SK-N-SH (cell line): ENCODE results near the gene BCL11A. TPM values are rescaled to one million over a fixed set of nuclear protein-coding genes. Genes with fewer than 3 reads are reported as not detected.

Experiments used
- CTCF ChIA-PET: fragments of 300-600, 350-600 bp; formaldehyde crosslinking; extraction: SDS; loops from one replicate; lab custom pipeline; 2021; lab: Yijun Ruan, JAX
- POLR2A ChIA-PET: fragments of 350-600 bp; sonication (Branson Sonifier 250); formaldehyde crosslinking; extraction: SDS; loops from one replicate; lab custom pipeline; 2020; ENCODE audit warnings: antibody characterized with exemption, inconsistent platforms; lab: Yijun Ruan, JAX
- DNase-seq: peaks from one replicate; pipeline ENCODE4 v3.0.0; 2012
- H2AFZ ChIP-seq: fragments of 200-600 bp; sonication (generic); 2 replicates; pipeline ENCODE4 v1.8.1; 2016; ENCODE audit warnings: antibody characterized with exemption, mild to moderate bottlenecking, low read depth
- H3F3A ChIP-seq: fragments of 200-600 bp; sonication (generic); replicated peaks from 2 replicates; pipeline ENCODE3; 2016; ENCODE audit warnings: antibody characterized with exemption, mild to moderate bottlenecking; ENCODE audit not compliant: insufficient read depth
- H3K27ac ChIP-seq, 2 experiments: fragments of 200-500 bp in 1 of 2; fragments of 200-600 bp in 1 of 2; sonication (Bioruptor generic) in 1 of 2; sonication (generic), shearing (Covaris generic) in 1 of 2; 2 replicates each; pipeline versions ENCODE4 v1.5.1 to v1.6.1; 2014 to 2016; ENCODE audit warnings: low read depth in 2 of 2, inconsistent platforms in 1 of 2, low read length in 1 of 2, mild to moderate bottlenecking in 1 of 2, mixed read lengths in 1 of 2
- H3K27me3 ChIP-seq: fragments of 200-600 bp; sonication (generic), shearing (Covaris generic); 2 replicates; pipeline ENCODE4 v1.6.1; 2016; ENCODE audit warnings: mixed run types; ENCODE audit not compliant: insufficient read depth
- H3K36me3 ChIP-seq, 2 experiments: fragments of 200-500 bp in 1 of 2; fragments of 200-600 bp in 1 of 2; sonication (Bioruptor generic) in 1 of 2; sonication (generic) in 1 of 2; replicated peaks in 1 of 2; 2 replicates each; pipeline versions ENCODE3 to v1.5.1; 2014 to 2016; ENCODE audit warnings: low read length in 1 of 2, mild to moderate bottlenecking in 1 of 2; ENCODE audit not compliant: insufficient read depth in 2 of 2, control insufficient read depth in 1 of 2
- H3K4me1 ChIP-seq, 2 experiments: fragments of 200-500 bp in 1 of 2; fragments of 200-600 bp in 1 of 2; sonication (Bioruptor generic) in 1 of 2; sonication (generic), shearing (Covaris generic) in 1 of 2; 2 replicates each; pipeline versions ENCODE4 v1.5.1 to v1.6.1; 2014 to 2016; ENCODE audit warnings: low read depth in 1 of 2, low read length in 1 of 2, mixed run types in 1 of 2; ENCODE audit not compliant: insufficient read depth in 2 of 2, control insufficient read depth in 1 of 2
- H3K4me2 ChIP-seq: fragments of 200-600 bp; sonication (generic), shearing (Covaris generic); 2 replicates; pipeline ENCODE4 v1.6.1; 2017; ENCODE audit warnings: mixed run types
- H3K4me3 ChIP-seq, 2 experiments: fragments of 200-500 bp in 1 of 2; fragments of 200-600 bp in 1 of 2; sonication (Bioruptor generic) in 1 of 2; sonication (generic), shearing (Covaris generic) in 1 of 2; 2 replicates each; pipeline versions ENCODE4 v1.5.1 to v1.8.1; 2014 to 2016; ENCODE audit warnings: low read depth in 2 of 2, inconsistent platforms in 1 of 2, low read length in 1 of 2, mild to moderate bottlenecking in 1 of 2, mixed read lengths in 1 of 2, moderate library complexity in 1 of 2
- H3K79me2 ChIP-seq: fragments of 200-600 bp; sonication (generic); 2 replicates; pipeline ENCODE4 v1.8.1; 2017; ENCODE audit warnings: mild to moderate bottlenecking; ENCODE audit not compliant: insufficient read depth
- H3K9ac ChIP-seq: fragments of 200-600 bp; sonication (generic); 2 replicates; pipeline ENCODE4 v1.6.1; 2017; ENCODE audit warnings: mixed run types
- H3K9me2 ChIP-seq: fragments of 200-600 bp; sonication (generic); 2 replicates; pipeline ENCODE4 v1.6.1; 2017; ENCODE audit warnings: mixed run types
- H3K9me3 ChIP-seq: fragments of 200-600 bp; sonication (generic); 2 replicates; pipeline ENCODE4 v1.6.1; 2017; ENCODE audit warnings: mixed run types, mild to moderate bottlenecking, moderate library complexity
- H4K20me1 ChIP-seq: fragments of 200-600 bp; sonication (generic); 2 replicates; pipeline ENCODE4 v1.6.1; 2017; ENCODE audit warnings: mild to moderate bottlenecking, mixed run types; ENCODE audit not compliant: insufficient read depth
- CHD2 ChIP-seq: fragments of 150-350 bp; IDR thresholded peaks from 2 replicates; pipeline ENCODE4 v1.6.1; 2018; ENCODE audit warnings: low read length; ENCODE audit not compliant: partially characterized antibody
- CTCF ChIP-seq: fragments of 200-600 bp; sonication (generic); IDR thresholded peaks from 2 replicates; pipeline ENCODE4 v1.6.1; 2017; ENCODE audit warnings: antibody characterized with exemption, mild to moderate bottlenecking, moderate library complexity
- EP300 ChIP-seq, 2 experiments: IDR thresholded peaks; 2 replicates each; pipeline versions ENCODE4 v1.4.0 to v1.6.1; 2012; ENCODE audit warnings: borderline replicate concordance in 1 of 2, low read depth in 1 of 2, low read length in 1 of 2
- FOSL2 ChIP-seq: IDR thresholded peaks from 2 replicates; pipeline ENCODE4 v1.4.0; 2012; ENCODE audit warnings: low read depth, mild to moderate bottlenecking, moderate library complexity, borderline replicate concordance
- FOXJ3 ChIP-seq: sonication (generic); formaldehyde crosslinking; IDR thresholded peaks from 2 replicates; pipeline ENCODE4 v1.5.1; 2020; ENCODE audit warnings: mild to moderate bottlenecking, missing genetic modification reagents
- IRF3 ChIP-seq: fragments of 150-350 bp; IDR thresholded peaks from 2 replicates; pipeline ENCODE4 v1.6.1; 2016; ENCODE audit warnings: mild to moderate bottlenecking, low read depth, low read length
- MAX ChIP-seq: IDR thresholded peaks from 2 replicates; pipeline ENCODE4 v1.4.0; 2012; ENCODE audit warnings: low read depth
- MXI1 ChIP-seq: IDR thresholded peaks from 2 replicates; pipeline ENCODE4 v1.6.1; 2012; ENCODE audit warnings: mild to moderate bottlenecking, low read depth, low read length, improper control_type of control experiment
- POLR2AphosphoS5 ChIP-seq: IDR thresholded peaks from 2 replicates; pipeline ENCODE4 v1.6.1; 2012; ENCODE audit warnings: low read depth, low read length
- REST ChIP-seq: IDR thresholded peaks from 2 replicates; pipeline ENCODE4 v1.6.1; 2012; ENCODE audit warnings: mild to moderate bottlenecking, low read depth, low read length, moderate library complexity
- SIN3A ChIP-seq: IDR thresholded peaks from 2 replicates; pipeline ENCODE4 v1.6.1; 2012; ENCODE audit warnings: low read depth, mild to moderate bottlenecking, low read length, moderate library complexity, borderline replicate concordance
- SMC3 ChIP-seq: IDR thresholded peaks from 2 replicates; pipeline ENCODE4 v1.6.1; 2012; ENCODE audit warnings: low read depth, low read length, improper control_type of control experiment
- TAF1 ChIP-seq: IDR thresholded peaks from 2 replicates; pipeline ENCODE4 v1.6.1; 2012; ENCODE audit warnings: low read depth, mild to moderate bottlenecking, low read length, moderate library complexity, borderline replicate concordance
- USF1 ChIP-seq: IDR thresholded peaks from 2 replicates; pipeline ENCODE4 v1.4.0; 2012; ENCODE audit warnings: low read depth, borderline replicate concordance
- USF2 ChIP-seq: fragments of 150-350 bp; IDR thresholded peaks from 2 replicates; pipeline ENCODE4 v1.6.1; 2017; ENCODE audit warnings: antibody characterized with exemption, low read length, low read depth, borderline replicate concordance
- WGBS: methylation state at CpG from one replicate; pipeline ENCODE4 v1.1.6; 2017; ENCODE audit warnings: low lambda C conversion rate; 5-methylcytosine and 5-hydroxymethylcytosine counted together
- polyA plus RNA-seq, 3 experiments: library from polyadenylated mRNA; depleted of rRNA; stranded (reverse); fragments of >200 nt; gene quantifications; 2 replicates each; pipeline ENCODE4 v1.2.3, GENCODE V29; 2012

BCL11A gene
- polyA plus RNA-seq, 1 of the 3 experiments (the other 2 are of a cell fraction) = 1.9 TPM

- Histone ChIP-seq H3F3A (no peaks in the 10 kb centered on the region), H3K4me2 (no peak overlapping the region), H3K4me3 (no peak overlapping the region), H3K27ac (no peak overlapping the region), H3K27me3 (no peaks in the 10 kb centered on the region), H3K79me2 (no peaks in the 10 kb centered on the region), H3K9me2 (no peaks in the 10 kb centered on the region), H3K36me3 (no peaks in the 10 kb centered on the region), H2AFZ (no peak overlapping the region), H3K4me1 (no peaks in the 10 kb centered on the region), H4K20me1 (no peaks in the 10 kb centered on the region), H3K9me3 (no peaks in the 10 kb centered on the region), H3K9ac (no peak overlapping the region)
- POLR2A ChIA-PET = no interaction called here
- CTCF ChIA-PET = interaction anchor here (1.6 kb wide), 1 partner anchor 11 kb away, joined by 6 read pairs; no protein-coding TSS in a partner anchor
- WGBS = 91% methylated on average over 1 of the region's 1 CpG
- no peak for DNase-seq
- no peak for TF ChIP-seq USF1
- TF ChIP-seq MXI1 = no peak
- TF ChIP-seq USF2 = no peak
- no peak for TF ChIP-seq CHD2
- no peak for TF ChIP-seq SMC3
- no peak for TF ChIP-seq IRF3
- TF ChIP-seq FOSL2 = no peak
- TF ChIP-seq REST = no peak
- TF ChIP-seq SIN3A = no peak
- no peak for TF ChIP-seq EP300 (IDR thresholded peaks at IDR 0.05; ENCODE audit: borderline replicate concordance in 1 of 2, low read depth in 1 of 2, low read length in 1 of 2)
- no peak for TF ChIP-seq TAF1
- TF ChIP-seq FOXJ3 (CRISPR knock-in tag) = no peak
- TF ChIP-seq MAX = no peak
- TF ChIP-seq POLR2AphosphoS5 = no peak
- TF ChIP-seq CTCF = no peak
These were observed 103.0 kb downstream of the BCL11A start for GRCh38 chr2:60450488-60450887.
